Hair follicular keratinocyte (primary cell): ENCODE results near the gene ABL1. TPM values are rescaled to one million over a fixed set of nuclear protein-coding genes. Genes with fewer than 3 reads are reported as not detected.

Experiments used
- total RNA-seq: library from RNA; depleted of rRNA; stranded (reverse); fragments of >200 nt; gene quantifications from 2 replicates; pipeline ENCODE4 v1.2.3, GENCODE V29; 2015

ABL1 gene
- total RNA-seq: 28.3 and 28.6 TPM in 2 replicates

GRCh38 chr9:130834371-130835336 lies at the start of gene ABL1:
TSS of gene ABL1 (plus strand) at chr9:130835254. CDS start at chr9:130835447, 193 bp downstream.

GRCh38 chr9:130896233-130897014 lies 61.4 kb downstream of the ABL1 start, which contains the start of gene QRFP:
TSS of gene QRFP (minus strand) at chr9:130896812. CDS start at chr9:130893838, 2,974 bp downstream.

Other genes starting within 250 kb of the ABL1 start
- not detected in 2 replicates for gene PRDM12, start 170.7 kb upstream of the ABL1 start, total RNA-seq
- gene EXOSC2, start 141.5 kb upstream of the ABL1 start, total RNA-seq: 22.0 and 42.1 TPM in 2 replicates
- gene QRFP, start 61.6 kb downstream of the ABL1 start, total RNA-seq: not detected in 2 replicates
- gene FIBCD1, start 104.0 kb downstream of the ABL1 start, total RNA-seq: 0.08 and 1.1 TPM in 2 replicates
- gene LAMC3, start 173.9 kb downstream of the ABL1 start, total RNA-seq: 0.08 and 1.8 TPM in 2 replicates